HCT116 (cell line): ENCODE data around the gene FAM3B.

Experiments used
- EZH2 ChIP-seq: fragments of 200-600 bp; sonication (generic); IDR thresholded peaks from 2 replicates; pipeline ENCODE4 v1.6.1; 2017; ENCODE audit warnings: antibody characterized with exemption, mixed run types
- POLR2AphosphoS5 ChIP-seq: IDR thresholded peaks from 2 replicates; pipeline ENCODE4 v1.6.1; 2011; ENCODE audit warnings: mild to moderate bottlenecking, low read depth, low read length, moderate library complexity
- YY1 ChIP-seq: IDR thresholded peaks from 2 replicates; pipeline ENCODE4 v1.6.1; 2011; ENCODE audit warnings: low read length, low read depth, moderate library complexity, mild to moderate bottlenecking; ENCODE audit not compliant: insufficient replicate concordance; ENCODE audit errors: extremely low read depth
- TF ChIP-seq, protein P1 (sequence below), 3 experiments: fragments of 200-600 bp in 1 of 3; sonication (generic) in 1 of 3; IDR thresholded peaks in 2 of 3; conservative IDR thresholded peaks in 1 of 3; 2 replicates each; pipeline ENCODE4 v1.5.1; 2012 to 2017; ENCODE audit warnings: low read depth in 2 of 3, low read length in 2 of 3, antibody characterized with exemption in 1 of 3, borderline replicate concordance in 1 of 3, control low read depth in 1 of 3, mild to moderate bottlenecking in 1 of 3, mixed read lengths in 1 of 3, mixed run types in 1 of 3, moderate library complexity in 1 of 3; ENCODE audit not compliant: insufficient read depth in 1 of 3
- TF ChIP-seq, protein P2 (sequence below): IDR thresholded peaks from 2 replicates; pipeline ENCODE4 v1.6.1; 2012

DNA sequence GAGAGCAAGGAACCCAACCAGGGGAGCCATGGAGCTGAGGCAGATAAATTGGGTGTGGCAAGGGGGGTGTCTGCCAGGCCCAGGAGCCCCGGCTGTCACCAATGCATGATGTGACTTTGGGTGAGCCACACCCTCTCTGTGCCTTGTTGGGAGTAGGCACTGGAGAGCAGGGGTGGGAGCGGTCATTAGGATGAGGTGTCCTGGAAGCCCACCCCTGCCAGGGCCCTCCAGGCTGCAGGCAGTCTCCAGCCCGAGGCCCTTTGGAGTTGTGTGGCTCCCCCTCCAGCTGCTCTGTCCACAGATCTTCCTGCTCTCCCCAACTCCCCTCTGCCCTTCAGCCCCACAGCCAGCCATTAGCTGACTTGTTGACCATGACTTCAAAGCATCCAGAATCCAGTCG, 56.7 kb downstream of the FAM3B start:
- TF ChIP-seq YY1, result no peak
- TF ChIP-seq, protein P1, sequence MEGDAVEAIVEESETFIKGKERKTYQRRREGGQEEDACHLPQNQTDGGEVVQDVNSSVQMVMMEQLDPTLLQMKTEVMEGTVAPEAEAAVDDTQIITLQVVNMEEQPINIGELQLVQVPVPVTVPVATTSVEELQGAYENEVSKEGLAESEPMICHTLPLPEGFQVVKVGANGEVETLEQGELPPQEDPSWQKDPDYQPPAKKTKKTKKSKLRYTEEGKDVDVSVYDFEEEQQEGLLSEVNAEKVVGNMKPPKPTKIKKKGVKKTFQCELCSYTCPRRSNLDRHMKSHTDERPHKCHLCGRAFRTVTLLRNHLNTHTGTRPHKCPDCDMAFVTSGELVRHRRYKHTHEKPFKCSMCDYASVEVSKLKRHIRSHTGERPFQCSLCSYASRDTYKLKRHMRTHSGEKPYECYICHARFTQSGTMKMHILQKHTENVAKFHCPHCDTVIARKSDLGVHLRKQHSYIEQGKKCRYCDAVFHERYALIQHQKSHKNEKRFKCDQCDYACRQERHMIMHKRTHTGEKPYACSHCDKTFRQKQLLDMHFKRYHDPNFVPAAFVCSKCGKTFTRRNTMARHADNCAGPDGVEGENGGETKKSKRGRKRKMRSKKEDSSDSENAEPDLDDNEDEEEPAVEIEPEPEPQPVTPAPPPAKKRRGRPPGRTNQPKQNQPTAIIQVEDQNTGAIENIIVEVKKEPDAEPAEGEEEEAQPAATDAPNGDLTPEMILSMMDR (IDR thresholded peaks at IDR 0.05 in 2 of 3, conservative IDR thresholded peaks at IDR 0.05 in 1 of 3; ENCODE audit: borderline replicate concordance in 1 of 3, insufficient read depth in 1 of 3, low read depth in 2 of 3, low read length in 2 of 3), result no peak
- no peak for TF ChIP-seq POLR2AphosphoS5
- TF ChIP-seq EZH2, result no peak
- TF ChIP-seq, protein P2, sequence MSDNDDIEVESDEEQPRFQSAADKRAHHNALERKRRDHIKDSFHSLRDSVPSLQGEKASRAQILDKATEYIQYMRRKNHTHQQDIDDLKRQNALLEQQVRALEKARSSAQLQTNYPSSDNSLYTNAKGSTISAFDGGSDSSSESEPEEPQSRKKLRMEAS, result no peak
